SIG-M5 treated with dmso at 0.1 percent for 504 hours (cell line): ENCODE data around the gene CCDC38.

Experiments
- DNase-seq: peaks from one replicate; lab custom pipeline; 2025; ENCODE audit not compliant: unreplicated experiment; lab: John Stamatoyannopoulos, UW

Gene CCDC38

GRCh38 chr12:95837240-95838038 lies 105.0 kb downstream of the CCDC38 start:
- DNase-seq = no peak

GRCh38 chr12:95836630-95837239 lies 105.7 kb downstream of the CCDC38 start:
- DNase-seq = no peak

- no peak for DNase-seq
These were observed 106.2 kb downstream of the CCDC38 start for GRCh38 chr12:95836185-95836609.

GRCh38 chr12:95834572-95834971 lies 107.8 kb downstream of the CCDC38 start:
- no peak for DNase-seq

GRCh38 chr12:95830335-95831089 lies 111.9 kb downstream of the CCDC38 start:
- DNase-seq = no peak

GRCh38 chr12:95829395-95829794 lies 113.0 kb downstream of the CCDC38 start:
- no peak for DNase-seq

- DNase-seq = peak; percentile 9
These were observed 122.2 kb downstream of the CCDC38 start for GRCh38 chr12:95820096-95820703.
